Peyer's patch (tissue), 4 donors: Measurements from ENCODE around the gene PALLD. TPM values are rescaled to one million over a fixed set of nuclear protein-coding genes. Genes with fewer than 3 reads are reported as not detected.

ENCODE experiments used
- DNase-seq, 3 donors: peaks; one replicate each; pipeline ENCODE4 v3.0.0-alpha.2; 2017 to 2019
- H3K27ac ChIP-seq, 4 donors: fragments of 200-600 bp; sonication (generic); one replicate each; pipeline ENCODE4 v1.5.1; 2016 to 2019
- H3K27me3 ChIP-seq, 2 donors: fragments of 200-600 bp; sonication (generic); one replicate each; pipeline ENCODE4 v1.5.1; 2019
- H3K36me3 ChIP-seq, 3 donors: fragments of 200-600 bp; sonication (generic); one replicate each; pipeline ENCODE4 v1.5.1; 2016 to 2019
- H3K4me1 ChIP-seq, 4 donors: fragments of 200-600 bp; sonication (generic); one replicate each; pipeline ENCODE4 v1.5.1; 2016 to 2019
- H3K4me3 ChIP-seq, 4 donors: fragments of 200-600 bp; sonication (generic); 1 replicate in 3 of 4; 2 replicates in 1 of 4; pipeline ENCODE4 v1.5.1; 2016 to 2019; ENCODE audit warnings: mild to moderate bottlenecking in 1 of 4
- H3K9me3 ChIP-seq, 4 donors: fragments of 200-600 bp; sonication (generic); one replicate each; pipeline ENCODE4 v1.5.1; 2016 to 2019; ENCODE audit warnings: mild to moderate bottlenecking in 1 of 4
- CTCF ChIP-seq, 6 experiments: fragments of 450-650 bp in 4 of 6; fragments of 200-600 bp in 2 of 6; sonication (generic) in 1 of 6; IDR thresholded peaks; one replicate each; pipeline ENCODE4 v1.5.1; 2017 to 2019; ENCODE audit warnings: antibody characterized with exemption in 6 of 6, mild to moderate bottlenecking in 3 of 6, moderate library complexity in 1 of 6
- POLR2A ChIP-seq, 2 donors: fragments of 450-650 bp; IDR thresholded peaks; one replicate each; pipeline ENCODE4 v1.5.1; 2017; ENCODE audit warnings: antibody characterized with exemption in 2 of 2, mild to moderate bottlenecking in 2 of 2, moderate library complexity in 2 of 2
- total RNA-seq, 4 donors: library from RNA; depleted of rRNA; stranded (reverse); fragments of >200 nt; gene quantifications; one replicate each; pipeline ENCODE4 v1.1.0, GENCODE V29; 2016

PALLD gene
- total RNA-seq, 4 donors from 2014 or later, result 68.0 to 175 (median 78.4) TPM

GRCh38 chr4:168630445-168631187 lies 133.8 kb downstream of the PALLD start:
- Histone ChIP-seq H3K36me3 (no peaks in the 10 kb centered on the region), H3K9me3 (no peaks in the 10 kb centered on the region), H3K27me3 (no peaks in the 10 kb centered on the region), H3K4me3 (peak overlapping the region in 2 of 4 donors; percentile 30 to 50), H3K27ac (no peak overlapping the region), H3K4me1 (peaks cover 0 to 7% (median 0%) of the 10 kb centered on the region in 4 donors)
- no peak for DNase-seq
- TF ChIP-seq CTCF (IDR thresholded peaks at IDR 0.05) (no peak), POLR2A (IDR thresholded peaks at IDR 0.05) (no peak)

- H3K4me1 ChIP-seq, result peaks cover 0 to 7% (median 0%) of the 10 kb centered on the region in 4 donors
- peak overlapping the region; percentile 22 to 61 (median 40) for H3K4me3 ChIP-seq
- peak overlapping the region in 3 of 4 donors; percentile 7 to 52 (median 37) for H3K27ac ChIP-seq
- no peaks in the 10 kb centered on the region for H3K36me3 ChIP-seq
- H3K27me3 ChIP-seq, result no peaks in the 10 kb centered on the region
- peak; percentile 17 to 73 (median 54) for DNase-seq
- peak in 4 of 6 experiments; percentile 8 to 44 (median 43) for TF ChIP-seq CTCF (IDR thresholded peaks at IDR 0.05)
- no peak for TF ChIP-seq POLR2A (IDR thresholded peaks at IDR 0.05)
- H3K9me3 ChIP-seq, result no peaks in the 10 kb centered on the region
These were observed 134.7 kb downstream of the PALLD start for GRCh38 chr4:168631241-168632162.

DNA sequence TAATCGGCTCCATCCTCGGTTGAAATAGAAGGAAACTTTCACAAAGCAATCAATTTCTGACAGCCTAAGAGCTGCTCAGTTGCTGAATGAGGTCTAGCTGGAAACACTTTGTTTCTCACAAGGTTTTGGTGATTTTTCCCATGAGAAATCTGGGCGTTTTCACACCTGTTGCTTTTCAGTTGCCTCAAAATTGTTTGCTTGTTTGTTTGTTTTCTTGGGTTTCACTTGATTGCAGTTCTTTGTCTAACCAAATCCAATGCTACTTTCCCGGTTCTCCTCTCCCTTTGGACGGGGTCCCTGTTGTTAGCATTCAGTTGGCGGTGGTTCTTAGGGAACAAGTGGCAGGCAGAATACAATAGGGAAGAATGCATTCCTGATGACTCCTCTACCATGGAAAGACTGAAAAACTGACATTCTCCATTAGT lies 135.5 kb downstream of the PALLD start:
- H3K27me3 ChIP-seq, result no peaks in the 10 kb centered on the region
- peak overlapping the region; percentile 22 to 61 (median 40) for H3K4me3 ChIP-seq
- no peak for TF ChIP-seq POLR2A (IDR thresholded peaks at IDR 0.05)
- TF ChIP-seq CTCF (IDR thresholded peaks at IDR 0.05), result no peak
- no peaks in the 10 kb centered on the region for H3K36me3 ChIP-seq
- no peaks in the 10 kb centered on the region for H3K9me3 ChIP-seq
- peak overlapping the region in 2 of 4 donors; percentile 37 to 52 for H3K27ac ChIP-seq
- peaks cover 0 to 7% (median 0%) of the 10 kb centered on the region in 4 donors for H3K4me1 ChIP-seq
- no peak for DNase-seq

GRCh38 chr4:168633064-168633463 lies 136.2 kb downstream of the PALLD start:
- H3K4me3 ChIP-seq, result no peak overlapping the region
- H3K36me3 ChIP-seq, result no peaks in the 10 kb centered on the region
- DNase-seq, result no peak
- no peak for TF ChIP-seq POLR2A (IDR thresholded peaks at IDR 0.05)
- TF ChIP-seq CTCF (IDR thresholded peaks at IDR 0.05), result no peak
- peaks cover 0 to 7% (median 0%) of the 10 kb centered on the region in 4 donors for H3K4me1 ChIP-seq
- H3K27me3 ChIP-seq, result no peaks in the 10 kb centered on the region
- H3K9me3 ChIP-seq, result no peaks in the 10 kb centered on the region
- no peak overlapping the region for H3K27ac ChIP-seq

GRCh38 chr4:168633496-168633895 lies 136.6 kb downstream of the PALLD start:
- no peak for TF ChIP-seq POLR2A (IDR thresholded peaks at IDR 0.05)
- TF ChIP-seq CTCF (IDR thresholded peaks at IDR 0.05), result no peak
- DNase-seq, result no peak
- Histone ChIP-seq H3K4me3 (no peak overlapping the region), H3K27ac (no peak overlapping the region), H3K4me1 (peaks cover 0 to 7% (median 0%) of the 10 kb centered on the region in 4 donors), H3K36me3 (no peaks in the 10 kb centered on the region), H3K9me3 (no peaks in the 10 kb centered on the region), H3K27me3 (no peaks in the 10 kb centered on the region)
